Measurements from ENCODE around the gene STK11IP.

The STK11IP gene

DNA sequence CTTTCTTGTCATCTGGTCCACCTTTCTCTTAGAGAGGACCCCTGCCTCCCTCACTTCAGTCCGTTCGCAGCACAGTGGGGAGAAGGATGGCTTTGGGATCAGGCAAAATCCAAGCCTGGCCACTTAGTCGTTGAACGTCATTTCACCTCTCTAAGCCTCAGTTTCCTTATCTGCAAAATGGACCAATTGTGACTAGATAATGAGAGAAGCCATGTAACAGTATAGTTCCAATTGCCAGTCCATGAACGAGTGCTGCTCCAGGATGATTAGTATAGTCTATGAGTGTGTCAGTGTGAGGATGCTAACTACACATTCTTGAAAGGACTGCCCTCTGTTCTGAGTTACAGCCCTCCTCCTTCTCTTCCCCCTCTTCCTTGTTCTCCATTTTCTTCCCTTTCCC is 24.5 kb upstream of the STK11IP start:
- H3K9me3 ChIP-seq (ENCODE audit: control insufficient read depth in 1 of 2, low read length in 2 of 2): no peaks in the 10 kb centered on the region
- H3K4me3 ChIP-seq (ENCODE audit: low read depth in 1 of 2, low read length in 2 of 2): no peak overlapping the region
- H3K4me1 ChIP-seq (ENCODE audit: control insufficient read depth in 1 of 2, insufficient read depth in 2 of 2, low read length in 2 of 2): peaks cover 0 to 16% of the 10 kb centered on the region in 2 donors
- peaks cover 0 to 1% of the 10 kb centered on the region in 2 donors for H3K36me3 ChIP-seq (ENCODE audit: control insufficient read depth in 1 of 2, insufficient read depth in 2 of 2, low read length in 2 of 2)
- H3K27ac ChIP-seq (ENCODE audit: low read length): no peak overlapping the region
- no peaks in the 10 kb centered on the region for H3K27me3 ChIP-seq (ENCODE audit: low read depth, low read length)

DNA sequence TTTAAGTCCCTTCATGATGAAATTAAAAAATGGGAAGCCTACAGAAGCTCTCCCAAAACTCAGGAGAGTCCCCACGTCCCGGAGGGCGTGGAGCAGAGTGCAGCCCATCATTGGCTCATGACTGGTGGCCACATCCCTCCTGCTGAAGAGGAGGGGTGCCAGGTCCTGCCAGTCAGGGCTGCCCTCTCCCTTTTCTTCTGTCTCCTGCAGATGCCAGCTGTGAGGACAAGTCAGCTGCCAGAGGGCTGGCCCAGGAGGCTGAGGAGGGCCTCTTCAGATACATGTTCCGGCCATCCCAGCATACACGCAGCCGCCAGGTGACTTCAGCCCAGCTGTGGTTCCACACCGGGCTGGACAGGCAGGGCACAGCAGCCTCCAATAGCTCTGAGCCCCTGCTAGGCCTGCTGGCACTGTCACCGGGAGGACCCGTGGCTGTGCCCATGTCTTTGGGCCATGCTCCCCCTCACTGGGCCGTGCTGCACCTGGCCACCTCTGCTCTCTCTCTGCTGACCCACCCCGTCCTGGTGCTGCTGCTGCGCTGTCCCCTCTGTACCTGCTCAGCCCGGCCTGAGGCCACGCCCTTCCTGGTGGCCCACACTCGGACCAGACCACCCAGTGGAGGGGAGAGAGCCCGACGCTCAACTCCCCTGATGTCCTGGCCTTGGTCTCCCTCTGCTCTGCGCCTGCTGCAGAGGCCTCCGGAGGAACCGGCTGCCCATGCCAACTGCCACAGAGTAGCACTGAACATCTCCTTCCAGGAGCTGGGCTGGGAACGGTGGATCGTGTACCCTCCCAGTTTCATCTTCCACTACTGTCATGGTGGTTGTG is 23.0 kb upstream of the STK11IP start:
- Histone ChIP-seq H3K27me3 (ENCODE audit: low read depth, low read length) (no peaks in the 10 kb centered on the region), H3K27ac (ENCODE audit: low read length) (no peak overlapping the region), H3K4me1 (ENCODE audit: control insufficient read depth in 1 of 2, insufficient read depth in 2 of 2, low read length in 2 of 2) (peaks cover 0 to 16% of the 10 kb centered on the region in 2 donors)

GRCh38 chr2:219575566-219576504 is 21.8 kb upstream of the STK11IP start:
- no peaks in the 10 kb centered on the region for H3K27me3 ChIP-seq (ENCODE audit: low read depth, low read length)

More for the DNA sequence above, 23.0 kb upstream of the STK11IP start:
- Histone ChIP-seq H3K9me3 (ENCODE audit: control insufficient read depth in 1 of 2, low read length in 2 of 2) (no peaks in the 10 kb centered on the region), H3K4me3 (ENCODE audit: low read depth in 1 of 2, low read length in 2 of 2) (no peak overlapping the region), H3K36me3 (ENCODE audit: control insufficient read depth in 1 of 2, insufficient read depth in 2 of 2, low read length in 2 of 2) (no peaks in the 10 kb centered on the region)

GRCh38 chr2:219576505-219577388 is 20.9 kb upstream of the STK11IP start:
- Histone ChIP-seq H3K9me3 (ENCODE audit: control insufficient read depth in 1 of 2, low read length in 2 of 2) (no peaks in the 10 kb centered on the region), H3K4me1 (ENCODE audit: control insufficient read depth in 1 of 2, insufficient read depth in 2 of 2, low read length in 2 of 2) (peaks cover 0 to 4% of the 10 kb centered on the region in 2 donors), H3K27me3 (ENCODE audit: low read depth, low read length) (no peaks in the 10 kb centered on the region), H3K27ac (ENCODE audit: low read length) (no peak overlapping the region), H3K4me3 (ENCODE audit: low read depth in 1 of 2, low read length in 2 of 2) (no peak overlapping the region), H3K36me3 (ENCODE audit: control insufficient read depth in 1 of 2, insufficient read depth in 2 of 2, low read length in 2 of 2) (no peaks in the 10 kb centered on the region)

More at GRCh38 chr2:219575566-219576504, 21.8 kb upstream of the STK11IP start:
- H3K36me3 ChIP-seq (ENCODE audit: control insufficient read depth in 1 of 2, insufficient read depth in 2 of 2, low read length in 2 of 2): no peaks in the 10 kb centered on the region
- H3K9me3 ChIP-seq (ENCODE audit: control insufficient read depth in 1 of 2, low read length in 2 of 2): no peaks in the 10 kb centered on the region
- peaks cover 0 to 9% of the 10 kb centered on the region in 2 donors for H3K4me1 ChIP-seq (ENCODE audit: control insufficient read depth in 1 of 2, insufficient read depth in 2 of 2, low read length in 2 of 2)
- no peak overlapping the region for H3K4me3 ChIP-seq (ENCODE audit: low read depth in 1 of 2, low read length in 2 of 2)
- H3K27ac ChIP-seq (ENCODE audit: low read length): no peak overlapping the region

GRCh38 chr2:219578811-219579613 is 18.6 kb upstream of the STK11IP start:
- H3K27me3 ChIP-seq (ENCODE audit: low read depth, low read length): no peaks in the 10 kb centered on the region
- no peaks in the 10 kb centered on the region for H3K9me3 ChIP-seq (ENCODE audit: control insufficient read depth in 1 of 2, low read length in 2 of 2)
- no peak overlapping the region for H3K27ac ChIP-seq (ENCODE audit: low read length)
- H3K4me1 ChIP-seq (ENCODE audit: control insufficient read depth in 1 of 2, insufficient read depth in 2 of 2, low read length in 2 of 2): no peaks in the 10 kb centered on the region
- H3K36me3 ChIP-seq (ENCODE audit: control insufficient read depth in 1 of 2, insufficient read depth in 2 of 2, low read length in 2 of 2): no peaks in the 10 kb centered on the region
- H3K4me3 ChIP-seq (ENCODE audit: low read depth in 1 of 2, low read length in 2 of 2): no peak overlapping the region

- Histone ChIP-seq H3K4me1 (ENCODE audit: control insufficient read depth in 1 of 2, insufficient read depth in 2 of 2, low read length in 2 of 2) (no peaks in the 10 kb centered on the region), H3K27me3 (ENCODE audit: low read depth, low read length) (no peaks in the 10 kb centered on the region), H3K4me3 (ENCODE audit: low read depth in 1 of 2, low read length in 2 of 2) (no peak overlapping the region), H3K36me3 (ENCODE audit: control insufficient read depth in 1 of 2, insufficient read depth in 2 of 2, low read length in 2 of 2) (no peaks in the 10 kb centered on the region), H3K27ac (ENCODE audit: low read length) (no peak overlapping the region), H3K9me3 (ENCODE audit: control insufficient read depth in 1 of 2, low read length in 2 of 2) (no peaks in the 10 kb centered on the region)
Measured at GRCh38 chr2:219581346-219581745, 16.3 kb upstream of the STK11IP start.

- no peaks in the 10 kb centered on the region for H3K9me3 ChIP-seq (ENCODE audit: control insufficient read depth in 1 of 2, low read length in 2 of 2)
- H3K36me3 ChIP-seq (ENCODE audit: control insufficient read depth in 1 of 2, insufficient read depth in 2 of 2, low read length in 2 of 2): no peaks in the 10 kb centered on the region
- no peak overlapping the region for H3K27ac ChIP-seq (ENCODE audit: low read length)
- H3K4me1 ChIP-seq (ENCODE audit: control insufficient read depth in 1 of 2, insufficient read depth in 2 of 2, low read length in 2 of 2): no peaks in the 10 kb centered on the region
- H3K27me3 ChIP-seq (ENCODE audit: low read depth, low read length): no peaks in the 10 kb centered on the region
- H3K4me3 ChIP-seq (ENCODE audit: low read depth in 1 of 2, low read length in 2 of 2): no peak overlapping the region
Measured at GRCh38 chr2:219591091-219591490, 6.6 kb upstream of the STK11IP start.

DNA sequence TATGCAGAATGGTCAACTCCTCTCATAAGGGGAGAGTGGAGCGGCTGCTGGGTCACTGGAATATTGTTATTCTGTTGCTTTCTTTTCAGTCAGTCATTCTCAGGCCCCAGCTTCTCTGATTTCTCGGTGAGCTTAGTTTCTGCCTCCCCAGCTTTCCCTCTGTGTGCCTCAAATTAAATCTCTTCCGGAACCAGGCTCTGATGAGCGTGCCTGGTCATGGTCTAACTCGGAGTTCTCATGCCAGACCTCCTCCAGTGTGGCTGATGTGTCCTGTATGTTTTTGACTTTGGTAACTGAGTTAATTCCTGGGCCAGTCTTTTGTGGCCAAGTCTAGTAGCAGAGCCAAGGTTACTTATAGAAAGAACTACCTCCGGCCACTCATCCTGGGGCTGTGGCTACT is 4.9 kb upstream of the STK11IP start:
- Histone ChIP-seq H3K27ac (ENCODE audit: low read length) (no peak overlapping the region), H3K27me3 (ENCODE audit: low read depth, low read length) (no peaks in the 10 kb centered on the region)

GRCh38 chr2:219593154-219593553 is 4.5 kb upstream of the STK11IP start:
- Histone ChIP-seq H3K4me1 (ENCODE audit: control insufficient read depth in 1 of 2, insufficient read depth in 2 of 2, low read length in 2 of 2) (peaks cover 0 to under 1% of the 10 kb centered on the region in 2 donors), H3K9me3 (ENCODE audit: control insufficient read depth in 1 of 2, low read length in 2 of 2) (no peaks in the 10 kb centered on the region), H3K27ac (ENCODE audit: low read length) (no peak overlapping the region), H3K4me3 (ENCODE audit: low read depth in 1 of 2, low read length in 2 of 2) (no peak overlapping the region), H3K27me3 (ENCODE audit: low read depth, low read length) (no peaks in the 10 kb centered on the region), H3K36me3 (ENCODE audit: control insufficient read depth in 1 of 2, insufficient read depth in 2 of 2, low read length in 2 of 2) (no peaks in the 10 kb centered on the region)

More for the DNA sequence above, 4.9 kb upstream of the STK11IP start:
- H3K4me1 ChIP-seq (ENCODE audit: control insufficient read depth in 1 of 2, insufficient read depth in 2 of 2, low read length in 2 of 2): no peaks in the 10 kb centered on the region
- no peaks in the 10 kb centered on the region for H3K36me3 ChIP-seq (ENCODE audit: control insufficient read depth in 1 of 2, insufficient read depth in 2 of 2, low read length in 2 of 2)
- H3K4me3 ChIP-seq (ENCODE audit: low read depth in 1 of 2, low read length in 2 of 2): no peak overlapping the region
- no peaks in the 10 kb centered on the region for H3K9me3 ChIP-seq (ENCODE audit: control insufficient read depth in 1 of 2, low read length in 2 of 2)

DNA sequence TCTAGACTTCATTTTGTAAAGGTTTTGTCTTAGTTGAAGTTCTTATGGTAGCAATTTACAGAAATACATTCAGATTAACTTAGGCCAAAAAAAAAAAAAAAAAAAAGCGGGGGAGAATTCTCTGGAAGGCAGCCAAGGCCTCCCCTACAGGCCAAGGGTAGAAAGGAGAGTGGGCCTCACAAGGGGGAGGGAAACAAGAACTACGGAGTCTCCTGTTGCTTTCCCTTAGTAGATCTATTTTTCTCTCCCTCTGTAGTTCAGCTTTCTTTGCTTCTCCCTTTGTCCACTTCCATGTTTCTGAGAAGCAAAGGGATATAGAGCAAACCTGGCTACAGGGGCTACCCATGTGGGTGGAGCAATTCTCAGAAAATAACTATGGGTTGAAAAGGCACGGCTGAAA is 2.4 kb upstream of the STK11IP start:
- H3K36me3 ChIP-seq (ENCODE audit: control insufficient read depth in 1 of 2, insufficient read depth in 2 of 2, low read length in 2 of 2): no peaks in the 10 kb centered on the region
- peaks cover 0 to 7% of the 10 kb centered on the region in 2 donors for H3K4me1 ChIP-seq (ENCODE audit: control insufficient read depth in 1 of 2, insufficient read depth in 2 of 2, low read length in 2 of 2)
- no peak overlapping the region for H3K4me3 ChIP-seq (ENCODE audit: low read depth in 1 of 2, low read length in 2 of 2)
- H3K27ac ChIP-seq (ENCODE audit: low read length): no peak overlapping the region
- H3K27me3 ChIP-seq (ENCODE audit: low read depth, low read length): no peaks in the 10 kb centered on the region
- H3K9me3 ChIP-seq (ENCODE audit: control insufficient read depth in 1 of 2, low read length in 2 of 2): no peaks in the 10 kb centered on the region
